ENCODE measurements around the gene RALGAPB.
A peak's percentile ranks its signal among the peaks of the same experiment; 100 is the strongest.
"Not testable (repeated sequence)": the region's sequence is repeated elsewhere in the genome, so short reads cannot be mapped to it uniquely, and the experiment has no call there.

RALGAPB gene

GRCh38 chr20:38472513-38473366 lies at the start of gene RALGAPB:
RALGAPB (plus strand) TSS chr20:38472843; CDS start chr20:38488433, 15,590 bp downstream.
- peak; percentile 100 for DNase-seq

GRCh38 chr20:38423541-38423940 lies 49.1 kb upstream of the RALGAPB start:
- no peak for DNase-seq

- DNase-seq: no peak
Observed at GRCh38 chr20:38424401-38424800, 48.2 kb upstream of the RALGAPB start.

- DNase-seq: no peak
Observed at GRCh38 chr20:38426006-38426897, 46.4 kb upstream of the RALGAPB start.

GRCh38 chr20:38427655-38428023 lies 45.0 kb upstream of the RALGAPB start:
- DNase-seq: no peak

- DNase-seq: no peak
Observed at GRCh38 chr20:38428800-38429199, 43.8 kb upstream of the RALGAPB start.

GRCh38 chr20:38429301-38429700 lies 43.3 kb upstream of the RALGAPB start:
- DNase-seq: no peak

GRCh38 chr20:38430679-38431325 lies 41.8 kb upstream of the RALGAPB start:
- DNase-seq: no peak

GRCh38 chr20:38432292-38432691 lies 40.4 kb upstream of the RALGAPB start:
- DNase-seq: no peak

GRCh38 chr20:38432870-38433269 lies 39.8 kb upstream of the RALGAPB start:
- DNase-seq: not testable (repeated sequence)

GRCh38 chr20:38433304-38433972 lies 39.2 kb upstream of the RALGAPB start:
- no peak for DNase-seq

GRCh38 chr20:38434301-38434741 lies 38.3 kb upstream of the RALGAPB start:
- DNase-seq: no peak

GRCh38 chr20:38434770-38435554 lies 37.7 kb upstream of the RALGAPB start, which contains the start of gene SNHG17:
SNHG17 (minus strand) TSS chr20:38435328.
- peak; percentile 97 for DNase-seq

- DNase-seq: no peak
Observed at GRCh38 chr20:38435555-38435939, 37.1 kb upstream of the RALGAPB start.

GRCh38 chr20:38437796-38438195 lies 34.8 kb upstream of the RALGAPB start:
- DNase-seq: no peak

GRCh38 chr20:38441110-38441509 lies 31.5 kb upstream of the RALGAPB start:
- DNase-seq: not testable (repeated sequence)

- DNase-seq: no peak
Observed at GRCh38 chr20:38441916-38442315, 30.7 kb upstream of the RALGAPB start.

- no peak for DNase-seq
Observed at GRCh38 chr20:38445381-38445796, 27.3 kb upstream of the RALGAPB start.

- DNase-seq: no peak
Observed at GRCh38 chr20:38445901-38446425, 26.7 kb upstream of the RALGAPB start.

GRCh38 chr20:38446441-38447209 lies 26.0 kb upstream of the RALGAPB start:
- DNase-seq: peak; percentile 97

GRCh38 chr20:38447251-38447661 lies 25.4 kb upstream of the RALGAPB start:
- DNase-seq: no peak

Measured in NCI-H345 (cell line).